ENCODE results near the gene BRD8. TPM values are rescaled to one million over a fixed set of nuclear protein-coding genes. Genes with fewer than 3 reads are reported as not detected.

BRD8 gene
- total and polyA plus RNA-seq, 2 experiments from 2014 or later, result 39.2 to 50.7 TPM

DNA sequence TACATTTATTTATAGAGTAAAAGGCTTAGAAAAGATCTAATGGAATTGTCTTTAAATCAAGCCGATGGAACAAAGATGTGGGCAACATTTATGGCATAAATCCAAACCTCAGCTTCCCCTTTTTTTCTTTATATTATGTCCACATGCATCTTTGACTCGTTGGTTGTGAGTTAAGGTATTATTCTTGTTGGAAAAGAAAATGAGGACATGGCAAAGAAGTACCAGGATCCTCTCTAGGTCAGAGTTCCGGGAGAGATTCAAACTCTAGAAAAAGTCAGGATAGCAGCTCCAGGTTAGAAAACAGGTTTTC, 38.7 kb downstream of the BRD8 start:
- Histone ChIP-seq H3K27ac (no peak overlapping the region), H3K27me3 (no peaks in the 10 kb centered on the region), H3K4me3 (no peak overlapping the region), H2AFZ (peak overlapping the region; percentile 77), H3K4me2 (peak overlapping the region; percentile 82), H3K4me1 (ENCODE audit: insufficient read depth) (no peaks in the 10 kb centered on the region), H3K9me3 (ENCODE audit: low read depth) (no peaks in the 10 kb centered on the region), H4K20me1 (ENCODE audit: insufficient read depth, poor library complexity, severe bottlenecking) (no peaks in the 10 kb centered on the region), H3K9me2 (replicated peaks; ENCODE audit: insufficient read depth) (no peaks in the 10 kb centered on the region), H3K79me2 (no peaks in the 10 kb centered on the region), H3K36me3 (replicated peaks; ENCODE audit: insufficient read depth, low read depth) (no peaks in the 10 kb centered on the region)
- TF ChIP-seq EZH2phosphoT487 (IDR thresholded peaks at IDR 0.05; ENCODE audit: low read depth, severe bottlenecking, unreplicated experiment) (no peak), EZH2 (IDR thresholded peaks at IDR 0.05; ENCODE audit: borderline replicate concordance) (no peak)
- TF ChIP-seq, protein P1, sequence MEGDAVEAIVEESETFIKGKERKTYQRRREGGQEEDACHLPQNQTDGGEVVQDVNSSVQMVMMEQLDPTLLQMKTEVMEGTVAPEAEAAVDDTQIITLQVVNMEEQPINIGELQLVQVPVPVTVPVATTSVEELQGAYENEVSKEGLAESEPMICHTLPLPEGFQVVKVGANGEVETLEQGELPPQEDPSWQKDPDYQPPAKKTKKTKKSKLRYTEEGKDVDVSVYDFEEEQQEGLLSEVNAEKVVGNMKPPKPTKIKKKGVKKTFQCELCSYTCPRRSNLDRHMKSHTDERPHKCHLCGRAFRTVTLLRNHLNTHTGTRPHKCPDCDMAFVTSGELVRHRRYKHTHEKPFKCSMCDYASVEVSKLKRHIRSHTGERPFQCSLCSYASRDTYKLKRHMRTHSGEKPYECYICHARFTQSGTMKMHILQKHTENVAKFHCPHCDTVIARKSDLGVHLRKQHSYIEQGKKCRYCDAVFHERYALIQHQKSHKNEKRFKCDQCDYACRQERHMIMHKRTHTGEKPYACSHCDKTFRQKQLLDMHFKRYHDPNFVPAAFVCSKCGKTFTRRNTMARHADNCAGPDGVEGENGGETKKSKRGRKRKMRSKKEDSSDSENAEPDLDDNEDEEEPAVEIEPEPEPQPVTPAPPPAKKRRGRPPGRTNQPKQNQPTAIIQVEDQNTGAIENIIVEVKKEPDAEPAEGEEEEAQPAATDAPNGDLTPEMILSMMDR (IDR thresholded peaks at IDR 0.05; ENCODE audit: poor library complexity), result no peak
- WGBS (ENCODE audit: low lambda C conversion rate, missing lambda C conversion rate), result 73% methylated on average over 3 of the region's 3 CpGs
- DNase-seq (ENCODE audit: low spot score), result no peak

DNA sequence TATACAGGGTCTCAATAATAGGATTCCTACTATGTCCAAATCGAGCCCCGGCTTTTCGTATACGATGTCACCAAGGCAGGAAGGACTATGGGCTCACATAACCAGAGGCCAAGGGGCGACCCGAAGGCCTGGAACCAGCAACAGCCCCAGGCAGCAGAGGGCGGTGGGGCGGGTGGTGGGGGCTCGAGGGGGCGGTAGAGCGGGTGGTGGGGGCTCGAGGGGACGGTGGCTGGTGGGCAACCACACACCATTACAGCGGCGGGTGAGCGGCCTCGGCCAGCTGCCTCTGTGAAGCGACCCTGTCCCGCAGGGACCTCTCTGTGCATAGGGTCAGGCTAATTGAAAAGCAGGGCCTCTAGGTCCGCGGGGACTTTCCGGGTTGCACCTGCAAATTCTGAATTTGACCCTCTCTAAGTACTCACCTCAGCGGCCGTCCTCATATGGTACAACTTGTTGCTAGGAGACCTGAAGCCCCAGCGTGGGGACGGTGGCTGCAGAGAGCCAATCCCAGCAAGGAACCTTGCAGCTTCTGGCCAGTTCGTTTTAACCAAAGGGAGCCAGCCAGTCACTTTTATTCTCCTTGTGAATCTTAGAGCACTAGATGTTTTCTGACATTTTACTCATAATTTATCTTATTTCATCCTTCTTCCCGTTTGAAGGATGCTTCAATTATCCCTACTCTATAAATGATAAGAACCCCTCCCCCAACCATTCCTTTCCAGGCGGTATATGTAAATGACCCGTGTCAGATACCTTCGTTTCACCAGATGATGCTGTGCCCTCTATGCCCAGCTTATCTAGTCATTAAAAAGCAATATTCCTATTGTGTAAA, 39.3 kb downstream of the BRD8 start, which contains the start of gene NME5:
Gene NME5 (minus strand): TSS at position 480 of the 832 bp plus-strand sequence. CDS start 648 bp downstream, outside the sequence.
- H3K27me3 ChIP-seq, result no peaks in the 10 kb centered on the region
- H3K4me2 ChIP-seq, result peak within 1 kb of the TSS; percentile 82
- no peaks in the 10 kb centered on the region for H3K9me3 ChIP-seq (ENCODE audit: low read depth)
- no peaks in the 10 kb centered on the region for H3K79me2 ChIP-seq
- H4K20me1 ChIP-seq (ENCODE audit: insufficient read depth, poor library complexity, severe bottlenecking), result no peaks in the 10 kb centered on the region
- H3K27ac ChIP-seq, result no peak within 1 kb of the TSS
- TF ChIP-seq EZH2phosphoT487 (IDR thresholded peaks at IDR 0.05; ENCODE audit: low read depth, severe bottlenecking, unreplicated experiment), result no peak
- no peak for TF ChIP-seq EZH2 (IDR thresholded peaks at IDR 0.05; ENCODE audit: borderline replicate concordance)
- TF ChIP-seq, protein P1 (IDR thresholded peaks at IDR 0.05; ENCODE audit: poor library complexity), result no peak
- H3K4me1 ChIP-seq (ENCODE audit: insufficient read depth), result no peaks in the 10 kb centered on the region
- H3K9me2 ChIP-seq (replicated peaks; ENCODE audit: insufficient read depth), result no peaks in the 10 kb centered on the region
- WGBS (ENCODE audit: low lambda C conversion rate, missing lambda C conversion rate), result 14% methylated on average over 19 of the region's 31 CpGs
- peak; percentile 66 for DNase-seq (ENCODE audit: low spot score)
- no peaks in the 10 kb centered on the region for H3K36me3 ChIP-seq (replicated peaks; ENCODE audit: insufficient read depth, low read depth)
- no peak within 1 kb of the TSS for H3K4me3 ChIP-seq
- peak within 1 kb of the TSS; percentile 77 for H2AFZ ChIP-seq

DNA sequence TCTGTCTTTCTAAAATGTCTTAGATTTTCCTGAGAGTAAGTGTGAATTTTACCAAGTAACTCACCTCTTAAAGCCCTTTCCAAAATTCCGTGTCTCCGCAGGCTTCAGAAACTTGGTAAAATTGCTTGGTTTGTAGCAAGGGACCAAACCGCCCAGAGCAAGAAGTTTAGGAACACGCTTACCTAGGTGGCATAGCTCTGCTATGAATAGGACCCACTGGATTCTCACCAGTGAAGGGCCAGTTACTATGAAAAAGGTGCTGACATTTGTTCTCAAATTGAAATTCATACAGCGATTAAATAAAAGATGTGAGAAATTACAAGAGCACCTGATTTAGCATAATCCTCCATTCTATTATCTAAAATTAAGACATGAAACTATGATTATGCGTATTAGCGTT, 45.9 kb downstream of the BRD8 start:
- TF ChIP-seq EZH2 (IDR thresholded peaks at IDR 0.05; ENCODE audit: borderline replicate concordance) (no peak), EZH2phosphoT487 (IDR thresholded peaks at IDR 0.05; ENCODE audit: low read depth, severe bottlenecking, unreplicated experiment) (no peak)
- TF ChIP-seq, protein P1 (IDR thresholded peaks at IDR 0.05; ENCODE audit: poor library complexity), result no peak
- Histone ChIP-seq H4K20me1 (ENCODE audit: insufficient read depth, poor library complexity, severe bottlenecking) (no peaks in the 10 kb centered on the region), H3K4me3 (no peak overlapping the region), H3K27me3 (no peaks in the 10 kb centered on the region), H3K9me2 (replicated peaks; ENCODE audit: insufficient read depth) (no peaks in the 10 kb centered on the region), H3K4me2 (peak overlapping the region; percentile 79), H3K27ac (no peak overlapping the region), H3K9me3 (ENCODE audit: low read depth) (no peaks in the 10 kb centered on the region), H3K79me2 (no peaks in the 10 kb centered on the region), H3K4me1 (ENCODE audit: insufficient read depth) (no peaks in the 10 kb centered on the region), H3K36me3 (replicated peaks; ENCODE audit: insufficient read depth, low read depth) (no peaks in the 10 kb centered on the region), H2AFZ (peak overlapping the region; percentile 60)
- DNase-seq (ENCODE audit: low spot score), result no peak
- WGBS (ENCODE audit: low lambda C conversion rate, missing lambda C conversion rate), result 86% methylated on average over 7 of the region's 7 CpGs
